Measurements from ENCODE around the gene RMDN2. TPM values are rescaled to one million over a fixed set of nuclear protein-coding genes. Genes with fewer than 3 reads are reported as not detected.

The RMDN2 gene
- total RNA-seq, 1 donor from 2014 or later: 4.1 TPM

GRCh38 chr2:37973615-37974353 is 48.7 kb downstream of the RMDN2 start:
- no peaks in the 10 kb centered on the region for H3K36me3 Mint-ChIP-seq (ENCODE audit: low read depth)
- H3K27me3 Mint-ChIP-seq (ENCODE audit: low read depth): no peaks in the 10 kb centered on the region
- DNase-seq (ENCODE audit: low read depth, low spot score): no peak
- no peak overlapping the region for H3K4me3 Mint-ChIP-seq
- TF ChIP-seq CTCF (conservative IDR thresholded peaks at IDR 0.05): no peak
- H3K9me3 Mint-ChIP-seq: no peaks in the 10 kb centered on the region
- H3K27ac Mint-ChIP-seq (ENCODE audit: unreplicated experiment): no peak overlapping the region
- no peaks in the 10 kb centered on the region for H3K4me1 Mint-ChIP-seq

- Mint-ChIP-seq H3K9me3 (no peaks in the 10 kb centered on the region), H3K36me3 (ENCODE audit: low read depth) (no peaks in the 10 kb centered on the region), H3K4me1 (no peaks in the 10 kb centered on the region)
Measured at GRCh38 chr2:37975808-37976207, 50.7 kb downstream of the RMDN2 start.

GRCh38 chr2:37976411-37976810 is 51.3 kb downstream of the RMDN2 start:
- no peak for TF ChIP-seq CTCF (conservative IDR thresholded peaks at IDR 0.05)
- no peak for DNase-seq (ENCODE audit: low read depth, low spot score)
- H3K27me3 Mint-ChIP-seq (ENCODE audit: low read depth): no peaks in the 10 kb centered on the region
- H3K36me3 Mint-ChIP-seq (ENCODE audit: low read depth): no peaks in the 10 kb centered on the region
- no peaks in the 10 kb centered on the region for H3K9me3 Mint-ChIP-seq
- no peaks in the 10 kb centered on the region for H3K4me1 Mint-ChIP-seq
- H3K4me3 Mint-ChIP-seq: no peak overlapping the region
- no peak overlapping the region for H3K27ac Mint-ChIP-seq (ENCODE audit: unreplicated experiment)

More at GRCh38 chr2:37975808-37976207, 50.7 kb downstream of the RMDN2 start:
- TF ChIP-seq CTCF (conservative IDR thresholded peaks at IDR 0.05): no peak
- DNase-seq (ENCODE audit: low read depth, low spot score): no peak
- Mint-ChIP-seq H3K27ac (ENCODE audit: unreplicated experiment) (no peak overlapping the region), H3K4me3 (no peak overlapping the region), H3K27me3 (ENCODE audit: low read depth) (no peaks in the 10 kb centered on the region)

- peak; percentile 95 for TF ChIP-seq CTCF (conservative IDR thresholded peaks at IDR 0.05)
- peak; percentile 75 for DNase-seq (ENCODE audit: low read depth, low spot score)
Measured at GRCh38 chr2:37982147-37982582, 57.1 kb downstream of the RMDN2 start.

GRCh38 chr2:37982847-37983246 is 57.8 kb downstream of the RMDN2 start:
- peaks cover 5% of the 10 kb centered on the region for H3K9me3 Mint-ChIP-seq
- peaks cover 7% of the 10 kb centered on the region for H3K4me1 Mint-ChIP-seq
- H3K36me3 Mint-ChIP-seq (ENCODE audit: low read depth): peaks cover 4% of the 10 kb centered on the region
- TF ChIP-seq CTCF (conservative IDR thresholded peaks at IDR 0.05): no peak
- no peak overlapping the region for H3K4me3 Mint-ChIP-seq
- H3K27me3 Mint-ChIP-seq (ENCODE audit: low read depth): no peaks in the 10 kb centered on the region
- H3K27ac Mint-ChIP-seq (ENCODE audit: unreplicated experiment): no peak overlapping the region
- DNase-seq (ENCODE audit: low read depth, low spot score): no peak

More at GRCh38 chr2:37982147-37982582, 57.1 kb downstream of the RMDN2 start:
- peaks cover 4% of the 10 kb centered on the region for H3K36me3 Mint-ChIP-seq (ENCODE audit: low read depth)
- H3K27ac Mint-ChIP-seq (ENCODE audit: unreplicated experiment): peak overlapping the region; percentile 1
- H3K4me3 Mint-ChIP-seq: no peak overlapping the region
- H3K4me1 Mint-ChIP-seq: peaks cover 7% of the 10 kb centered on the region
- H3K9me3 Mint-ChIP-seq: peaks cover 2% of the 10 kb centered on the region
- no peaks in the 10 kb centered on the region for H3K27me3 Mint-ChIP-seq (ENCODE audit: low read depth)

Data from neural crest cell (in vitro differentiated cells).